Common myeloid progenitor, CD34-positive (primary cell): ENCODE results near the gene GPNMB.

ENCODE experiments used
- CTCF ChIA-PET: fragments of 350-600 bp; sonication (Branson Sonifier 250); formaldehyde crosslinking; loops from one replicate; lab custom pipeline; 2021; ENCODE audit warnings: antibody characterized with exemption; lab: Charles Lee
- POLR2A ChIA-PET: fragments of 350-600 bp; sonication (Branson Sonifier 250); formaldehyde crosslinking; loops from one replicate; lab custom pipeline; 2021; ENCODE audit warnings: antibody characterized with exemption; lab: Charles Lee
- DNase-seq, 3 donors: peaks; one replicate each; pipeline versions ENCODE4 v3.0.0 to v3.0.0-alpha.2; 2013
- H3K27ac ChIP-seq, 2 experiments: 1 replicate in 1 of 2; 2 replicates in 1 of 2; pipeline ENCODE4 v1.7.0; 2013; ENCODE audit warnings: inconsistent platforms in 2 of 2, low read length in 2 of 2, mild to moderate bottlenecking in 2 of 2, low read depth in 1 of 2, moderate library complexity in 1 of 2; ENCODE audit not compliant: severe bottlenecking in 2 of 2, insufficient read depth in 1 of 2, poor library complexity in 1 of 2
- H3K27me3 ChIP-seq, 5 experiments: replicated peaks in 2 of 5; 1 replicate in 3 of 5; 2 replicates in 2 of 5; pipeline versions ENCODE4 v1.6.1 to v1.7.0; 2013; ENCODE audit warnings: low read length in 4 of 5, mild to moderate bottlenecking in 2 of 5, moderate library complexity in 2 of 5, inconsistent platforms in 1 of 5; ENCODE audit not compliant: insufficient read depth in 5 of 5, control insufficient read depth in 4 of 5
- H3K36me3 ChIP-seq, 4 experiments: 1 replicate in 2 of 4; 2 replicates in 2 of 4; pipeline versions ENCODE4 v1.6.1 to v1.7.0; 2013; ENCODE audit warnings: low read length in 3 of 4, control low read depth in 1 of 4, mild to moderate bottlenecking in 1 of 4; ENCODE audit not compliant: control insufficient read depth in 4 of 4, insufficient read depth in 4 of 4
- H3K4me1 ChIP-seq, 4 experiments: 1 replicate in 3 of 4; 2 replicates in 1 of 4; pipeline versions ENCODE4 v1.6.1 to v1.7.1; 2013; ENCODE audit warnings: low read length in 3 of 4, mild to moderate bottlenecking in 3 of 4, control low read depth in 1 of 4, inconsistent platforms in 1 of 4, moderate library complexity in 1 of 4; ENCODE audit not compliant: control insufficient read depth in 4 of 4, insufficient read depth in 4 of 4; ENCODE audit errors: control extremely low read depth in 1 of 4
- H3K4me3 ChIP-seq, 7 experiments: 1 replicate in 4 of 7; 2 replicates in 3 of 7; pipeline versions ENCODE4 v1.5.1 to v1.7.0; 2013; ENCODE audit warnings: mild to moderate bottlenecking in 7 of 7, low read length in 6 of 7, moderate library complexity in 6 of 7, inconsistent platforms in 2 of 7, low read depth in 2 of 7, control low read depth in 1 of 7; ENCODE audit not compliant: insufficient read depth in 4 of 7, control insufficient read depth in 1 of 7; ENCODE audit errors: extremely low read depth in 1 of 7
- H3K9me3 ChIP-seq, 5 experiments: 1 replicate in 4 of 5; 2 replicates in 1 of 5; pipeline versions ENCODE4 v1.6.1 to v1.7.1; 2013; ENCODE audit warnings: low read length in 4 of 5, mild to moderate bottlenecking in 2 of 5, inconsistent platforms in 1 of 5, low read depth in 1 of 5, moderate library complexity in 1 of 5; ENCODE audit not compliant: control insufficient read depth in 4 of 5, insufficient read depth in 2 of 5; ENCODE audit errors: control extremely low read depth in 1 of 5
- WGBS: methylation state at CpG from one replicate; pipeline ENCODE4 v1.1.5; 2013; ENCODE audit not compliant: insufficient coverage; 5-methylcytosine and 5-hydroxymethylcytosine counted together

The GPNMB gene

DNA sequence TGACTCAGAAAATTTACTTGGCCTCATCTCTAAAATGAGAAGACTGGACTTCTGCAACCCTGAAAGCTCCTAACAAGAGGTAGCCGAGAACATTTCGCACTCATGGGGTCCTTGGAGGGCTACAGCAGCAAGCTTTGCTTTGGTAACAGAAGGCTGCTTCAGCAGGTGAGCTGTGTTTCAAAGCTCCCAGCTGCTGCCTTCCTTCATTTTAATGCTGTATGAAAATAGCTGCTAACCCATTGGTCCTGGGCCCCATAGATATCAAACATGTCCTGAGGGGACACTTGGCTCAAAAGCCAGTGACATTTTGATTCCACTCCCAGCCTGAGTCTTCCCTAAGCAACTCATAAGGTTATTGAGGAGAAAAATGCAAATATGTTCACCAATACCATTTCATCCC is 38.3 kb downstream of the GPNMB start:
- 100% methylated on average over 2 of the region's 2 CpGs for WGBS
- no peaks in the 10 kb centered on the region for H3K9me3 ChIP-seq
- no peak overlapping the region for H3K27ac ChIP-seq
- H3K36me3 ChIP-seq: no peaks in the 10 kb centered on the region
- H3K27me3 ChIP-seq: no peaks in the 10 kb centered on the region
- POLR2A ChIA-PET: no interaction called here
- H3K4me3 ChIP-seq: no peak overlapping the region
- peaks cover 0 to 10% (median 0%) of the 10 kb centered on the region in 4 experiments for H3K4me1 ChIP-seq
- DNase-seq: no peak
- CTCF ChIA-PET: interaction anchor here (1.2 to 2.0 kb wide), 3 partner anchors 11 to 34 kb away, joined by 4 to 11 read pairs (median 4); no protein-coding TSS in a partner anchor

DNA sequence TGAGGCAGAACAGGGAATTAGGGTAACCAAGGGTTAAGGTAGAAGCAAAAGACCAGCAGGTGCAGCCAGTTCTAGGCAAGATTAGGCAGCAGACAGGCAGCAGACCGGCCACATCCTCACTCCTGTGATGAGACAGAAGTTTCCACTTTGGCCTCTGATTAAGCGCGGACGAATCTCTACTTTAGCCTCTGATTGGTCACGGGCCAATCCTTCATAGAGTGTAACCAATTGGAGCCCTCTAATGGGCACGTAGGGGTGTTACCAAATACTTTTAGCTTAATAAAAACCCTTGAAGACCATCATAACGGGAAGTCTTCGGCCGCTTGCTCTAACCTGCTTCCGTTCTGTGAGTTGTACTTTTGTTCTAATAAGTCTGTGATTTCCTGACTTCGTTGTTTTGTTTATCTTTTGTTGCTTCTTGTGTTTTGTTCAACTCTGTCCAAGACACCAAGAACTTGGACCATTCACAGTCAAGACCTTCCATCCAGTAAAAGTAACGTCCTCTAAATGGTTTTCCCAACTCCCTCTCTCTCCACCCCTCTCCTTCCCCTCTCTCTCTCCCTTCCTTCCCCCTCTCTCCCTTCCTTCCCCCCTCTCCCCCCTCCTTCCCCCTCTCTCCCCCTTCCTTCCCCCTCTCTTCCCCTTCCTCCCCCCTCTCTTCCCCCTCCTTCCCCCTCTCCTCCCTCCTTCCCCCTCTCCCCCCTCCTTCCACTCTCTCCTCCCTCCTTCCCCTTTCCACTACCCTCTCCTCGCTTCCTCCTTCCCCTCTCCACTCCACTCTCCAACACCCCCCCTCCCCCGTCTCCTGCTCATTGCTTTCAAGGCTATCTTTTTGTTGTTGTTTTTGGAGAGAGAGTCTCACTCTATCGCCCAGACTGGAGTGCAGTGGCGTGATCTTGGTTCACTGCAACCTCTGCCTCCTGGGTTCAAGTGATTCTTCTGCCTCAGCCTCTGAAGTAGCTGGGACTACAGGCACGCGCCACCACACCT is 39.4 kb downstream of the GPNMB start:
- Histone ChIP-seq H3K4me1 (peaks cover 0 to 10% (median 0%) of the 10 kb centered on the region in 4 experiments), H3K4me3 (no peak overlapping the region), H3K27ac (no peak overlapping the region), H3K9me3 (no peaks in the 10 kb centered on the region), H3K36me3 (no peaks in the 10 kb centered on the region), H3K27me3 (no peaks in the 10 kb centered on the region)
- ChIA-PET CTCF (interaction anchor here (1.2 to 1.4 kb wide), 2 partner anchors 9 to 177 kb away, joined by 3 read pairs; no protein-coding TSS in a partner anchor), POLR2A (no interaction called here)
- WGBS: 98% methylated on average over 13 of the region's 18 CpGs
- no peak for DNase-seq

- DNase-seq: no peak
- Histone ChIP-seq H3K36me3 (no peaks in the 10 kb centered on the region), H3K4me1 (peaks cover 0 to 10% (median 0%) of the 10 kb centered on the region in 4 experiments), H3K4me3 (no peak overlapping the region), H3K27ac (no peak overlapping the region), H3K9me3 (no peaks in the 10 kb centered on the region), H3K27me3 (no peaks in the 10 kb centered on the region)
- CTCF ChIA-PET: interaction anchor here (1.4 kb wide), 1 partner anchor 176 kb away, joined by 3 read pairs; no protein-coding TSS in a partner anchor
- POLR2A ChIA-PET: no interaction called here
- WGBS: 92% methylated on average over 5 of the region's 5 CpGs
Measured at GRCh38 chr7:23287612-23288011, 41.0 kb downstream of the GPNMB start.

DNA sequence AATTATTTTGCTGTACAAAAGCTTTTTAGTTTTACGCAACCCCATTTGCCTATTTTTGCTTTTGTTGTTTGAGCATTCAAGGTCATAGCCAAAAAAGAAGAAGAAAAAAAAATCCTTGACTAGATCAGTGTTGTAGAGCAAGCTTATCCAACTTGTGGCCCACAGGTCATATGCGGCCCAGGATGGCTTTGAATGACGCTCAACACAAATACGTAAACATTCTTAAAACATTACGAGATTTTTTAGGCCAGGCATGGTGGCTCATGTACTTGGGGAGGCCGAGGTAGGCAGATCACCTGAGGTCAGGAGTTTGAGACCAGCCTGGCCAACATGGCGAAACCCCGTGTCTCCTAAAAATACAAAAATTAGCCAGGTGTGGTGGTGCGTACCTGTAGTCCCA is 44.4 kb downstream of the GPNMB start:
- 98% methylated on average over 7 of the region's 9 CpGs for WGBS
- Histone ChIP-seq H3K4me1 (peaks cover 0 to 18% (median 0%) of the 10 kb centered on the region in 4 experiments), H3K9me3 (no peaks in the 10 kb centered on the region), H3K27me3 (no peaks in the 10 kb centered on the region), H3K4me3 (no peak overlapping the region), H3K27ac (no peak overlapping the region), H3K36me3 (no peaks in the 10 kb centered on the region)
- POLR2A ChIA-PET: no interaction called here
- no peak for DNase-seq
- CTCF ChIA-PET: interaction anchor here (1.1 kb wide), 1 partner anchor 13 kb away, joined by 4 read pairs; no protein-coding TSS in a partner anchor

DNA sequence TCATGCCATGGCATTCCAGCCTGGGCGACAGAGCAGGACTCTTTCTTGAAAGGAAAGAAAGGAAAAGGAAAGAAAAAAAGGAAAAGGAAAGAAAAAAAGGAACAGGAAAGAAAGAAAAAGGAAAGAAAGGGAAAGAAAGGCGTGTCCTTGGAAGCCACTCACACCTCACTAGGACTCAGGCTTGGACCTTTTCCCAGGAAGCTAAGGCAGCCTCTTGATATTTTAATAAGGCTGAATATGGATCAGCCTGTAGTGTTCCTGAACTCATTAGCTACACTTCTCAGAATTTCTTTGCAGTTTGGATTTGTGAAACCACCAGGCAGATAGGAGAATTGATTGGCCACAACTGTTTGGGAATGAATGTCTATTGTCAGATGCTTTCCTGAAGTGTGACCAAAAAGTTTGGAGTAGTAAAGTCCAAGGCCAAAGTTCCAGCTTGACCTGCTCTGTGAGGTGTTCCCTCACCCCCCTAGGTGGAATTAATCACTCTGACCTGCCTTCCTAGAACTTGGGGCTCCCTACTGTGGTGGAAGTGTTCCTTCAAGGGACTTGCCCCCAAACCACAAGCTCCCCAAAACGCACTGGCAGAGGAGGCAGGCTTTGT is 45.5 kb downstream of the GPNMB start:
- ChIA-PET POLR2A (no interaction called here), CTCF (interaction anchor here (1.7 kb wide), 1 partner anchor 14 kb away, joined by 6 read pairs; no protein-coding TSS in a partner anchor)

DNA sequence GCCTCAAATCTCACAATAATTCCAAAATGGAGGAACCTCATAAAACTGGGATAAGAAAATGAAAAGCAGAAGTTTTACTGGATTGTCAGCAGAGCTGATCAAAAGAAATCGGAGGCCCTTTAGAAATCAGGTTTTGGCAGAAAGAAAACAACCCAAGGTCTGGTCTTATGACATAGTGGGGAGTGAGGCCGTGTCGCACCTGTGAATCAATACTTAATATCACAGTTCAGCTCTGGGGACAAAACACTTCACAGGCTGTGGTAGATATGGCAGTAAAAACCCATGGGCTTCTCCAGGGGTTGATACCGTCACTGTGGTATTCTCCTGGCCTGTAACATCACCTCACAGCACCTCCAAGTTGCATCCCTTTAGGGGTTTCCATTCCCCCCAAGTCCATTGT is 46.0 kb downstream of the GPNMB start:
- CTCF ChIA-PET: interaction anchor here (1.7 kb wide), 1 partner anchor 14 kb away, joined by 6 read pairs; no protein-coding TSS in a partner anchor
- no peak for DNase-seq
- Histone ChIP-seq H3K36me3 (no peaks in the 10 kb centered on the region), H3K9me3 (no peaks in the 10 kb centered on the region), H3K4me1 (peaks cover 0 to 13% (median 0%) of the 10 kb centered on the region in 4 experiments), H3K27ac (no peak overlapping the region), H3K27me3 (no peaks in the 10 kb centered on the region), H3K4me3 (no peak overlapping the region)
- POLR2A ChIA-PET: no interaction called here
- WGBS: 100% methylated on average over 4 of the region's 4 CpGs

More for the DNA sequence above, 45.5 kb downstream of the GPNMB start:
- H3K9me3 ChIP-seq: no peaks in the 10 kb centered on the region
- peaks cover 0 to 18% (median 0%) of the 10 kb centered on the region in 4 experiments for H3K4me1 ChIP-seq
- DNase-seq: no peak
- H3K27me3 ChIP-seq: no peaks in the 10 kb centered on the region
- no peaks in the 10 kb centered on the region for H3K36me3 ChIP-seq
- H3K4me3 ChIP-seq: no peak overlapping the region
- 93% methylated on average over 2 of the region's 3 CpGs for WGBS
- H3K27ac ChIP-seq: no peak overlapping the region
